ENCODE data around the gene RBPMS2.

Gene RBPMS2

DNA sequence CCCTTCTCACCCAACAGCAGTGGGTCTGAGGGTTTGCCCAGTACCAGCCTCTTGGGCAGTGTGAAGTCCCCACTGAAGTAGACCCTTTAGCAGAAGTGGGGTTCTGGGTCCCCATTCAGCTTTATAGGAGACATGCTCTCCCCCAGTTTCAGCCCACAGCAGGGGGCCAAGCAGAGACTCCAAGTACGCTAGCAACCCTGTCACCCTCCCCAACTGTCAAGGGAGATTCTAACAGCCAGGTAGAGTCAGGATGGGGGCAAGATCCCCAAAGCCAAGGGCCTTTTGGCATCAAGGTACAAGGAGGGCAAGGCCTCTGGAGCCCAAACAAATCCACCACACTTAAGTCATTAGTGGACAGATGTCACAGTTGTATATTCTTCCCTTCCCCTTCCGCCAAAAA lies 1.8 kb downstream of the RBPMS2 start:
- Histone ChIP-seq H3K4me3 (ENCODE audit: low read depth, low read length) (no peak overlapping the region), H3K27me3 (ENCODE audit: insufficient read depth, low read depth, severe bottlenecking) (no peaks in the 10 kb centered on the region), H3K27ac (no peak overlapping the region), H3K36me3 (no peaks in the 10 kb centered on the region), H3K9me3 (ENCODE audit: severe bottlenecking) (no peaks in the 10 kb centered on the region)
- DNase-seq: no peak
- TF ChIP-seq, protein P1, sequence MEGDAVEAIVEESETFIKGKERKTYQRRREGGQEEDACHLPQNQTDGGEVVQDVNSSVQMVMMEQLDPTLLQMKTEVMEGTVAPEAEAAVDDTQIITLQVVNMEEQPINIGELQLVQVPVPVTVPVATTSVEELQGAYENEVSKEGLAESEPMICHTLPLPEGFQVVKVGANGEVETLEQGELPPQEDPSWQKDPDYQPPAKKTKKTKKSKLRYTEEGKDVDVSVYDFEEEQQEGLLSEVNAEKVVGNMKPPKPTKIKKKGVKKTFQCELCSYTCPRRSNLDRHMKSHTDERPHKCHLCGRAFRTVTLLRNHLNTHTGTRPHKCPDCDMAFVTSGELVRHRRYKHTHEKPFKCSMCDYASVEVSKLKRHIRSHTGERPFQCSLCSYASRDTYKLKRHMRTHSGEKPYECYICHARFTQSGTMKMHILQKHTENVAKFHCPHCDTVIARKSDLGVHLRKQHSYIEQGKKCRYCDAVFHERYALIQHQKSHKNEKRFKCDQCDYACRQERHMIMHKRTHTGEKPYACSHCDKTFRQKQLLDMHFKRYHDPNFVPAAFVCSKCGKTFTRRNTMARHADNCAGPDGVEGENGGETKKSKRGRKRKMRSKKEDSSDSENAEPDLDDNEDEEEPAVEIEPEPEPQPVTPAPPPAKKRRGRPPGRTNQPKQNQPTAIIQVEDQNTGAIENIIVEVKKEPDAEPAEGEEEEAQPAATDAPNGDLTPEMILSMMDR (IDR thresholded peaks at IDR 0.05; ENCODE audit: low read depth, low read length): no peak

DNA sequence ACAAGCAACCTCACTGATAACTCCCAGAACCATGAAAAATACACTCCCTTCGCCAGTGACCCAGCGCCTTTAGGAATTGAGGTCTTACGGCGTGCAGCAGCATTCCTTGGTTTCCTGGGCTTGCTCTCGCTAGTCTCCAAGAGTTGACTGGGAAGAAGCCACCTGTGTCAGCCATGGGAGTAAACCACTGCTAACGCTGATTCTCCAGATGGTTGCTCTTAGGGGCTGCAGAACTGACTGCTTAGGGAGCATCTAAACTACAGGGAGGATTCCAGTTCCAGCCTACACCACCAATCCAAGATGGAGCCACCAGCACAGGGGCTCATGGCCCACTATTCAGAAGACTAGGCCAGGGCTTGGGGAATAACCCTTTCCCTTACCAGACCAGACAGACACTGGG lies 2.4 kb downstream of the RBPMS2 start:
- H3K36me3 ChIP-seq: no peaks in the 10 kb centered on the region
- DNase-seq: no peak
- H3K9me3 ChIP-seq (ENCODE audit: severe bottlenecking): no peaks in the 10 kb centered on the region
- H3K27ac ChIP-seq: no peak overlapping the region
- H3K4me3 ChIP-seq (ENCODE audit: low read depth, low read length): no peak overlapping the region
- TF ChIP-seq, protein P1 (IDR thresholded peaks at IDR 0.05; ENCODE audit: low read depth, low read length): no peak
- no peaks in the 10 kb centered on the region for H3K27me3 ChIP-seq (ENCODE audit: insufficient read depth, low read depth, severe bottlenecking)

DNA sequence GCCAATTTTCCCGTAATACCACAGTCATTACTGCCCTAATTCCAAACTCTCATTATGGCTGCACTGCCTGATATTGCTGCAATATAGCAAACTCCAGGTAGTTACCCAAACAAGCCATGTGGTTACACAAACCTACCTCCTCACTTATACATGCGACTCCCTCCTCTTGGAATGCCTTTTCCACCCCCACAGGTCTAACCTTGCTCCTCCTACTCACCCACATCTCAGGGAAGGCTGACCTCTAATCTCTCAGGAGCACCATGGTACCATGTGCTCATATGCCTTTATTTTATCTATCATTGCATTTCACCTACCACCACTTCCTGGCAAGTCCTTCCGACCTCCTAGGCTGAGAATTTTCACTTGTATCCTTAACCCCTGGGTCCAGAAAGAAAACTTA lies 2.9 kb downstream of the RBPMS2 start:
- TF ChIP-seq, protein P1 (IDR thresholded peaks at IDR 0.05; ENCODE audit: low read depth, low read length): no peak
- DNase-seq: no peak
- no peak overlapping the region for H3K27ac ChIP-seq
- no peaks in the 10 kb centered on the region for H3K9me3 ChIP-seq (ENCODE audit: severe bottlenecking)
- no peak overlapping the region for H3K4me3 ChIP-seq (ENCODE audit: low read depth, low read length)
- H3K36me3 ChIP-seq: no peaks in the 10 kb centered on the region
- H3K27me3 ChIP-seq (ENCODE audit: insufficient read depth, low read depth, severe bottlenecking): no peaks in the 10 kb centered on the region

DNA sequence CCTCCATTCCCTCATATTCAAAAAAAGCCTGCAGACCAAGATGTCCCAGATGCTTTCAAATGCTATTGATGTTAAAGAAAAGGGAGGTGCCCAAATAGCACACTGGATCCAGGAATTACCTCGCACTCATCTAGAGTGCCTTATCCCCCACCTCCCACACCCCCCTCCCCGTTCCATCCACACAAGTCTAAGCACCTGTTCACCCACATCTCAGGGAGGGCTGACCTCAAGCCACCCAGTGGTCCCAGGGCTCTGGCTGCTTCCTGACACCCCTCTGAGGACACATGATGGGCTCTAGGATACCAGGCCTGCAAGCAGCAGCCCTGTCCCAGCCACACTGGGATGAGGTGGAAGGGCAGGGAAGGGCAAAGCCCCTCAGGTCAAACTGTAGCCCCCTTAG lies 4.8 kb downstream of the RBPMS2 start:
- H3K9me3 ChIP-seq (ENCODE audit: severe bottlenecking): no peaks in the 10 kb centered on the region
- H3K27ac ChIP-seq: no peak overlapping the region
- H3K36me3 ChIP-seq: no peaks in the 10 kb centered on the region
- DNase-seq: peak; percentile 53
- TF ChIP-seq, protein P1 (IDR thresholded peaks at IDR 0.05; ENCODE audit: low read depth, low read length): no peak
- no peaks in the 10 kb centered on the region for H3K27me3 ChIP-seq (ENCODE audit: insufficient read depth, low read depth, severe bottlenecking)
- H3K4me3 ChIP-seq (ENCODE audit: low read depth, low read length): no peak overlapping the region

DNA sequence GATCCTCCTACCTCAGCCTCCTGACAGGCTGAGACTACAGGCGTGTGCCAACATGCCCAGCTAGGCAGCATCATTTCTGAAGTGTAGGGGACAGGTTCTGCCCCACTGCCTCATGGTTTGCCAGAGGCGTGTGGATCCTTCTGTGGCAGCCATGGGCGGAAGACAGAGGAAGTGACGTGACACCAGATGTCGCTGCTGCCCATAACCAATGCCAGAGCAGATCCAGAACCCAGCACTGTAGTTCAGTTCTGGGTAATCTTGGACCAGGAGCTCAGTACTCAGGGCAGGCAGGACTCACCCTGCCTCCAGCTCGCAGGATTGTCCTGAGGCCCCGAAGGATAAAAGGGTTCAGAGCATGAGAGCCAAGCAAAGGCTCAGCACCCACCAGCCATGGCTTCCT lies 8.2 kb downstream of the RBPMS2 start:
- Histone ChIP-seq H3K9me3 (ENCODE audit: severe bottlenecking) (no peaks in the 10 kb centered on the region), H3K27me3 (ENCODE audit: insufficient read depth, low read depth, severe bottlenecking) (no peaks in the 10 kb centered on the region), H3K27ac (peak overlapping the region; percentile 12; the same call in 1 of the 2 replicates), H3K4me3 (ENCODE audit: low read depth, low read length) (no peak overlapping the region), H3K36me3 (no peaks in the 10 kb centered on the region)
- TF ChIP-seq, protein P1 (IDR thresholded peaks at IDR 0.05; ENCODE audit: low read depth, low read length): no peak
- no peak for DNase-seq

DNA sequence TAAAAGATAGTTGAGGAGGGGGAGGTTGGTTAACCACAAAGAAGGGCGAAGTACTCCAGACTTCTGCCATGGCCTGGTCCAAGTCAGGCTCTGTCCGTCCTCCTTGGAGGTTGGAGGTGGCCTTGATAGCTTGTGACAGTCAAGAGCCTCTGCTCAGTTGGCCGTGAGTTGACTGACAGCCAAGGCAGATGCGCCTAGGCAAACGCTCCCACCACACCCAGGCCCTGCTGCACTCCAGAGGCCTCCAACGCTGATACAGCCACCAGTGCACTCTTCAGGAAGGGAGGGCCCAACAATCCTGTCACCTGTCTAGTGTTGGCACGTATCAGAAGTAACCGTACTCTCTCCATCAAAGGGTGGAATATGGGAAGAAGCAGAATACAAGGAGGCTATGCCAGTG lies 9.3 kb downstream of the RBPMS2 start:
- no peaks in the 10 kb centered on the region for H3K36me3 ChIP-seq
- H3K27me3 ChIP-seq (ENCODE audit: insufficient read depth, low read depth, severe bottlenecking): no peaks in the 10 kb centered on the region
- H3K27ac ChIP-seq: no peak overlapping the region
- no peak overlapping the region for H3K4me3 ChIP-seq (ENCODE audit: low read depth, low read length)
- no peaks in the 10 kb centered on the region for H3K9me3 ChIP-seq (ENCODE audit: severe bottlenecking)
- TF ChIP-seq, protein P1 (IDR thresholded peaks at IDR 0.05; ENCODE audit: low read depth, low read length): no peak
- DNase-seq: no peak
